ENCODE results near the gene FAM185A.
"Not testable (repeated sequence)": the region's sequence is repeated elsewhere in the genome, so short reads cannot be mapped to it uniquely, and the experiment has no call there.

GRCh38 chr7:102743861-102744260 is 4.9 kb upstream of the FAM185A start:
- TF ChIP-seq POLR2A (IDR thresholded peaks at IDR 0.05; ENCODE audit: low read depth); CTCF (IDR thresholded peaks at IDR 0.05); EP300 (IDR thresholded peaks at IDR 0.05); POLR2AphosphoS5 (IDR thresholded peaks at IDR 0.05): not testable (repeated sequence)
